SK-N-SH treated with all-trans-retinoic acid at 6 μM for 48 hours (cell line): ENCODE data around the gene WFS1.

ENCODE experiments used
- CSDC2 ChIP-seq: fragments of 250-450 bp; sonication (Bioruptor Pico); IDR thresholded peaks from 2 replicates; pipeline ENCODE4 v1.5.0; 2020; ENCODE audit warnings: mild to moderate bottlenecking, moderate library complexity
- GLIS3 ChIP-seq: fragments of 250-450 bp; sonication (Bioruptor Pico); IDR thresholded peaks from 2 replicates; pipeline ENCODE4 v1.5.0; 2020; ENCODE audit warnings: mild to moderate bottlenecking, moderate library complexity
- ISL1 ChIP-seq: fragments of 250-450 bp; sonication (Bioruptor Pico); IDR thresholded peaks from 2 replicates; pipeline ENCODE4 v2.1.2; 2022; ENCODE audit warnings: mild to moderate bottlenecking, moderate library complexity
- PATZ1 ChIP-seq: fragments of 250-450 bp; sonication (Bioruptor Pico); IDR thresholded peaks from 2 replicates; pipeline ENCODE4 v1.8.0; 2020; ENCODE audit warnings: mild to moderate bottlenecking, moderate library complexity, borderline replicate concordance
- RARB ChIP-seq: fragments of 250-450 bp; sonication (Bioruptor Pico); IDR thresholded peaks from 2 replicates; pipeline ENCODE4 v1.8.0; 2021; ENCODE audit warnings: mild to moderate bottlenecking, moderate library complexity
- ZFP30 ChIP-seq: fragments of 450-650 bp; formaldehyde crosslinking; IDR thresholded peaks from 2 replicates; pipeline ENCODE4 v1.5.0; 2022; ENCODE audit warnings: mild to moderate bottlenecking, moderate library complexity
- ZNF70 ChIP-seq: fragments of 450-650 bp; formaldehyde crosslinking; IDR thresholded peaks from 2 replicates; pipeline ENCODE4 v1.5.0; 2020; ENCODE audit warnings: mild to moderate bottlenecking, moderate library complexity
- TF ChIP-seq, protein P1 (sequence below): fragments of 250-450 bp; sonication (Bioruptor Pico); IDR thresholded peaks from 2 replicates; pipeline ENCODE4 v1.5.1; 2021; ENCODE audit warnings: mild to moderate bottlenecking, moderate library complexity

DNA sequence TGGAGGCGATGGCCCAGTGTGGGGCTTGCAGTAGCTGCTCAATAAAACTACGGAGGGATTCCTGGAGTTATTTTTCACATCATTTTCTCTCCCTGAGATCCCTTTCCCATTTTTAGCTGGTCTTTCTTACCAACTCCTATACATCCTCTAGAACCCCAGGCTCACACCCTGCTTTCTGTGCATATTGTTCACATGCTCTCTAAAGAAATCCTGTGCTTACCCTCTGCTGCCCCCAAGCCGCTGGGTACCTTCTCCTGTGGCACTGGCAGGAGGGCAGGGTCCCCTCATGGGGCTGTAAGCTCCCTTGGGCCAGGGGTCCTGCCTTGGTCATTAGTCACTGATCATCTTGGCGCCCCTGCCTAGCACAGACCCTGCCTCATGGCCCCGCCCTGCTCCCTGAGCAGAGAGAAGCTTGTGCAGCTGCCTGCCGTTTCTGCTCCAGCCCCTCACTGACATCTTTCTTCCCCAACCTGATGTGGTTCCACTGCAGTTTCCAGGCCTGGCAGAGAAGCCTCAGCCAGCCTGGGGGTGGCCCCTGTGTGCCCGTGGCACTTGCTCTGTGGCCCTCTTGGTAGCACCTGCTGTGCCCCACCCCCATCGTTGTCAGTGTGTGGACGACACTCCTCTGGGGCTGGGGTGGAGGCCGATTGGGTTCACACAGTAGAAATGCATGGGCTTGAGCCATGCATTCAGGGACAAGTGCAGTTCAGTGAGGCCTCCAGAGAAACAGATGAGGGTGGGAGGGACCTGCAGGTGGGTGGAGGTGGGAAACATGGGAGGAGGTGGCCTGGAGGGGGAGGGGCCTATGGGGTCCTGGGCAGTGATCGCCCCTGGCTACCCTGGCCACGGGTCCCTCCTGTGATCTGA, 69.5 kb downstream of the WFS1 start:
- TF ChIP-seq, protein P1, sequence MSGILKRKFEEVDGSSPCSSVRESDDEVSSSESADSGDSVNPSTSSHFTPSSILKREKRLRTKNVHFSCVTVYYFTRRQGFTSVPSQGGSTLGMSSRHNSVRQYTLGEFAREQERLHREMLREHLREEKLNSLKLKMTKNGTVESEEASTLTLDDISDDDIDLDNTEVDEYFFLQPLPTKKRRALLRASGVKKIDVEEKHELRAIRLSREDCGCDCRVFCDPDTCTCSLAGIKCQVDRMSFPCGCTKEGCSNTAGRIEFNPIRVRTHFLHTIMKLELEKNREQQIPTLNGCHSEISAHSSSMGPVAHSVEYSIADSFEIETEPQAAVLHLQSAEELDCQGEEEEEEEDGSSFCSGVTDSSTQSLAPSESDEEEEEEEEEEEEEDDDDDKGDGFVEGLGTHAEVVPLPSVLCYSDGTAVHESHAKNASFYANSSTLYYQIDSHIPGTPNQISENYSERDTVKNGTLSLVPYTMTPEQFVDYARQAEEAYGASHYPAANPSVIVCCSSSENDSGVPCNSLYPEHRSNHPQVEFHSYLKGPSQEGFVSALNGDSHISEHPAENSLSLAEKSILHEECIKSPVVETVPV (CRISPR knock-in tag): no peak
- no peak for TF ChIP-seq ZFP30 (CRISPR knock-in tag)
- TF ChIP-seq RARB: no peak
- TF ChIP-seq CSDC2 (CRISPR knock-in tag): no peak
- TF ChIP-seq GLIS3 (CRISPR knock-in tag): no peak
- no peak for TF ChIP-seq ISL1 (CRISPR knock-in tag)
- no peak for TF ChIP-seq ZNF70 (CRISPR knock-in tag)
- TF ChIP-seq PATZ1 (CRISPR knock-in tag): no peak
